ENCODE measurements around the gene DIDO1. TPM values are rescaled to one million over a fixed set of nuclear protein-coding genes. Genes with fewer than 3 reads are reported as not detected.

The DIDO1 gene
- total and polyA plus RNA-seq, 9 of the 15 experiments (the other 6 are each of a cell fraction or from before 2014, with no cell fraction given) = 4.4 to 46.8 (median 31.2) TPM

- no peak for TF ChIP-seq MYBL2 (IDR thresholded peaks at IDR 0.05; ENCODE audit: low read depth)
- TF ChIP-seq MYBL2 (CRISPR knock-in tag; IDR thresholded peaks at IDR 0.05; ENCODE audit: borderline replicate concordance) = no peak
- TF ChIP-seq ZNF699 (CRISPR knock-in tag; IDR thresholded peaks at IDR 0.05; ENCODE audit: insufficient replicate concordance) = no peak
- TF ChIP-seq HLTF (IDR thresholded peaks at IDR 0.05) = no peak
- TF ChIP-seq, protein P1, sequence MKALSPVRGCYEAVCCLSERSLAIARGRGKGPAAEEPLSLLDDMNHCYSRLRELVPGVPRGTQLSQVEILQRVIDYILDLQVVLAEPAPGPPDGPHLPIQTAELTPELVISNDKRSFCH (CRISPR knock-in tag; IDR thresholded peaks at IDR 0.05) = no peak
- TF ChIP-seq, protein P1 (tag; IDR thresholded peaks at IDR 0.05) = no peak
- TF ChIP-seq YY1 (IDR thresholded peaks at IDR 0.05; ENCODE audit: borderline replicate concordance in 1 of 3, control insufficient read depth in 1 of 3, extremely low read depth in 1 of 3, insufficient read depth in 3 of 3, insufficient read length in 1 of 3, insufficient replicate concordance in 2 of 3, low read depth in 1 of 3, low read length in 2 of 3) = no peak
Measured at GRCh38 chr20:62884556-62884955, 41.7 kb downstream of the DIDO1 start (continued).

DNA sequence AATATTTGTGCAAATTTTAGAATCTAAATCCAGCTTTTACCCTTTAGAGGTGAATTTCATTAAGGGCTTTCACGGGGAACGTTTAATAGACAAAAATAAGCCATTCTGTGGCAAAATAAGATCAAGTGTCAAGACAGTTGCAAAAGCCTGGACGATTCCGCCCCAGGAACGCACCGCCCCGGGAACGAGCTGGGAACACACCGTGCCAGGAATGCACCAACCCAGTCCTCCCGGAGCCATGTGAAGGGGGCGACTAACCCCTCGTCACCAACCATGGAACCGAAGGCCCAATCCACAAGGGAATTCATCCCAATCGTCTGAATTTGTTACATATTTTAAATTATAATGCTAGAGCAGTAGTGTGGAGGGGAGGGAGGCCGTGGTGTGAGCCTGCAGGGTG is 43.9 kb downstream of the DIDO1 start:
- BruUV-seq (replicated peaks) = no TSS peak
- TF ChIP-seq NR3C1 (CRISPR knock-in tag; IDR thresholded peaks at IDR 0.05) (no peak), POLR2G (IDR thresholded peaks at IDR 0.05; ENCODE audit: low read depth, low read length) (no peak), SNIP1 (IDR thresholded peaks at IDR 0.05; ENCODE audit: low read depth) (no peak), BRD9 (IDR thresholded peaks at IDR 0.05; ENCODE audit: low read depth, partially characterized antibody) (no peak), GABPB1 (CRISPR knock-in tag; IDR thresholded peaks at IDR 0.05) (no peak), ARID1B (IDR thresholded peaks at IDR 0.05) (no peak), ZNF354B (CRISPR knock-in tag; IDR thresholded peaks at IDR 0.05) (no peak), U2AF2 (optimal IDR thresholded peaks at IDR 0.05; ENCODE audit: low read depth, low read length) (no peak)
- TF ChIP-seq, protein P2, sequence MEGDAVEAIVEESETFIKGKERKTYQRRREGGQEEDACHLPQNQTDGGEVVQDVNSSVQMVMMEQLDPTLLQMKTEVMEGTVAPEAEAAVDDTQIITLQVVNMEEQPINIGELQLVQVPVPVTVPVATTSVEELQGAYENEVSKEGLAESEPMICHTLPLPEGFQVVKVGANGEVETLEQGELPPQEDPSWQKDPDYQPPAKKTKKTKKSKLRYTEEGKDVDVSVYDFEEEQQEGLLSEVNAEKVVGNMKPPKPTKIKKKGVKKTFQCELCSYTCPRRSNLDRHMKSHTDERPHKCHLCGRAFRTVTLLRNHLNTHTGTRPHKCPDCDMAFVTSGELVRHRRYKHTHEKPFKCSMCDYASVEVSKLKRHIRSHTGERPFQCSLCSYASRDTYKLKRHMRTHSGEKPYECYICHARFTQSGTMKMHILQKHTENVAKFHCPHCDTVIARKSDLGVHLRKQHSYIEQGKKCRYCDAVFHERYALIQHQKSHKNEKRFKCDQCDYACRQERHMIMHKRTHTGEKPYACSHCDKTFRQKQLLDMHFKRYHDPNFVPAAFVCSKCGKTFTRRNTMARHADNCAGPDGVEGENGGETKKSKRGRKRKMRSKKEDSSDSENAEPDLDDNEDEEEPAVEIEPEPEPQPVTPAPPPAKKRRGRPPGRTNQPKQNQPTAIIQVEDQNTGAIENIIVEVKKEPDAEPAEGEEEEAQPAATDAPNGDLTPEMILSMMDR (IDR thresholded peaks at IDR 0.05 in 2 of 3, conservative IDR thresholded peaks at IDR 0.05 in 1 of 3; ENCODE audit: insufficient read depth in 2 of 3, low read depth in 1 of 3, low read length in 3 of 3) = no peak
- TF ChIP-seq, protein P3, sequence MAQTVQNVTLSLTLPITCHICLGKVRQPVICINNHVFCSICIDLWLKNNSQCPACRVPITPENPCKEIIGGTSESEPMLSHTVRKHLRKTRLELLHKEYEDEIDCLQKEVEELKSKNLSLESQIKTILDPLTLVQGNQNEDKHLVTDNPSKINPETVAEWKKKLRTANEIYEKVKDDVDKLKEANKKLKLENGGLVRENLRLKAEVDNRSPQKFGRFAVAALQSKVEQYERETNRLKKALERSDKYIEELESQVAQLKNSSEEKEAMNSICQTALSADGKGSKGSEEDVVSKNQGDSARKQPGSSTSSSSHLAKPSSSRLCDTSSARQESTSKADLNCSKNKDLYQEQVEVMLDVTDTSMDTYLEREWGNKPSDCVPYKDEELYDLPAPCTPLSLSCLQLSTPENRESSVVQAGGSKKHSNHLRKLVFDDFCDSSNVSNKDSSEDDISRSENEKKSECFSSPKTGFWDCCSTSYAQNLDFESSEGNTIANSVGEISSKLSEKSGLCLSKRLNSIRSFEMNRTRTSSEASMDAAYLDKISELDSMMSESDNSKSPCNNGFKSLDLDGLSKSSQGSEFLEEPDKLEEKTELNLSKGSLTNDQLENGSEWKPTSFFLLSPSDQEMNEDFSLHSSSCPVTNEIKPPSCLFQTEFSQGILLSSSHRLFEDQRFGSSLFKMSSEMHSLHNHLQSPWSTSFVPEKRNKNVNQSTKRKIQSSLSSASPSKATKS (CRISPR knock-in tag; IDR thresholded peaks at IDR 0.05) = no peak

More for the DNA sequence above, 43.9 kb downstream of the DIDO1 start:
- FAIRE-seq (no peak), ATAC-seq (no peak), DNase-seq (ENCODE audit: extremely low read depth in 1 of 4, low spot score in 3 of 4) (no peak)
- H3K36me3 ChIP-seq (ENCODE audit: control insufficient read depth, insufficient read depth, low read length) = peaks cover 38% of the 10 kb centered on the region; the same call in 2 of the 3 replicates
- no peak overlapping the region for H3K9ac ChIP-seq (ENCODE audit: insufficient read depth in 1 of 2, low read depth in 2 of 2, low read length in 2 of 2)
- H3K4me2 ChIP-seq (ENCODE audit: insufficient read depth, low read length) = no peak overlapping the region
- H3K4me1 ChIP-seq (replicated peaks in 1 of 2; ENCODE audit: control insufficient read depth in 2 of 2, insufficient read depth in 2 of 2, low read length in 2 of 2) = peaks cover 3 to 33% of the 10 kb centered on the region in 2 experiments; a peak in 4 of 5 replicates
- no peak overlapping the region for H3K4me3 ChIP-seq
- H3K27me3 ChIP-seq (ENCODE audit: control insufficient read depth in 2 of 2, insufficient read depth in 2 of 2, low read length in 2 of 2) = no peaks in the 10 kb centered on the region
- no peaks in the 10 kb centered on the region for H3K9me3 ChIP-seq (replicated peaks; ENCODE audit: control insufficient read depth, insufficient read depth, low read depth, low read length)
- H4K20me1 ChIP-seq (replicated peaks; ENCODE audit: control insufficient read depth, insufficient read depth, low read length) = no peaks in the 10 kb centered on the region
- in situ Hi-C loops (cut with MboI) (no loop called here), intact Hi-C loops (cut with micrococcal nuclease) (no loop called here)
- WGBS (ENCODE audit: insufficient coverage, low coverage, missing lambda C conversion rate) = 88% methylated on average over 15 of the region's 15 CpGs
- peaks cover 4% of the 10 kb centered on the region for H3K9me1 ChIP-seq (ENCODE audit: control insufficient read depth, insufficient read depth, low read length)
- H3K27ac ChIP-seq (ENCODE audit: extremely low read depth, low read depth, low read length) = no peak overlapping the region
- H2AFZ ChIP-seq (ENCODE audit: low read depth, low read length) = no peak overlapping the region
- ChIA-PET CTCF (ENCODE audit: low intra/inter-chr PET ratio) (no interaction called here), POLR2A (interaction anchor here (0.6 kb wide), 1 partner anchor 97 kb away, joined by 3 read pairs; no protein-coding TSS in a partner anchor)
- no peaks in the 10 kb centered on the region for H3K79me2 ChIP-seq (ENCODE audit: control insufficient read depth, insufficient read depth, low read length)

Measured in K562 (cell line).